K562 (cell line): ENCODE measurements around the gene HPSE2. TPM values are rescaled to one million over a fixed set of nuclear protein-coding genes. Genes with fewer than 3 reads are reported as not detected.
A peak's percentile ranks its signal among the peaks of the same experiment; 100 is the strongest.

Experiments used
- ATAC-seq: fragments of 200-7000 bp; cut with Tn5 transposase; 3 replicates; pipeline ENCODE4 v1.9.1; 2020; ENCODE audit warnings: moderate library complexity
- BruUV-seq: library from RNA; stranded (reverse); fragments of 400-500 nt; replicated peaks from 2 replicates; lab custom pipeline; 2021; lab: Mats Ljungman, UMichigan
- CTCF ChIA-PET: fragments of 300-600 bp; formaldehyde crosslinking; extraction: SDS; loops from one replicate; lab custom pipeline; 2021; ENCODE audit warnings: low intra/inter-chr PET ratio; lab: Yijun Ruan, JAX
- POLR2A ChIA-PET: fragments of 300-600, 350-650 bp; sonication (Branson Sonifier 250); formaldehyde crosslinking; extraction: SDS; loops from one replicate; lab custom pipeline; 2021; ENCODE audit warnings: antibody characterized with exemption, inconsistent platforms; lab: Yijun Ruan, JAX
- DNase-seq, 4 experiments: peaks; one replicate each; pipeline versions ENCODE4 v3.0.0 to v3.0.0-alpha.2; 2011 to 2018; ENCODE audit warnings: low spot score in 3 of 4, mixed read lengths in 3 of 4; ENCODE audit errors: extremely low read depth in 1 of 4
- FAIRE-seq: peaks from 2 replicates; lab custom pipeline; 2011; peaks lifted over from hg19 to GRCh38; lab: Jason Lieb, UNC
- H2AFZ ChIP-seq: 2 replicates; pipeline ENCODE4 v1.6.0; 2011; ENCODE audit warnings: low read depth, low read length, control low read depth, inconsistent platforms
- H3K27ac ChIP-seq: fragments of 200-600 bp; 3 replicates; pipeline ENCODE4 v1.8.0; 2011; ENCODE audit warnings: low read depth, mild to moderate bottlenecking, control low read depth, inconsistent platforms, low read length, moderate library complexity, mixed read lengths; ENCODE audit errors: extremely low read depth
- H3K27me3 ChIP-seq, 2 experiments: fragments of 300-600 bp in 1 of 2; 2 replicates in 1 of 2; 3 replicates in 1 of 2; pipeline versions ENCODE4 v1.6.0 to v1.8.0; 2011; ENCODE audit warnings: inconsistent platforms in 2 of 2, low read length in 2 of 2, mild to moderate bottlenecking in 1 of 2, mixed read lengths in 1 of 2, moderate library complexity in 1 of 2; ENCODE audit not compliant: control insufficient read depth in 2 of 2, insufficient read depth in 2 of 2
- H3K36me3 ChIP-seq: fragments of 300-600 bp; 3 replicates; pipeline ENCODE4 v1.8.0; 2011; ENCODE audit warnings: mild to moderate bottlenecking, low read length, inconsistent platforms; ENCODE audit not compliant: control insufficient read depth, insufficient read depth
- H3K4me1 ChIP-seq, 2 experiments: fragments of 200-600 bp in 1 of 2; replicated peaks in 1 of 2; 2 replicates in 1 of 2; 3 replicates in 1 of 2; pipeline versions ENCODE4 v1.5.1 to v1.8.0; 2011; ENCODE audit warnings: inconsistent platforms in 2 of 2, low read length in 2 of 2, mild to moderate bottlenecking in 1 of 2, mixed read lengths in 1 of 2, moderate library complexity in 1 of 2; ENCODE audit not compliant: control insufficient read depth in 2 of 2, insufficient read depth in 2 of 2
- H3K4me2 ChIP-seq: 2 replicates; pipeline ENCODE4 v1.6.1; 2011; ENCODE audit warnings: low read length, control low read depth, inconsistent platforms, mixed read lengths; ENCODE audit not compliant: insufficient read depth
- H3K4me3 ChIP-seq: fragments of 200-600 bp; sonication (generic), shearing (Covaris generic); 2 replicates; pipeline ENCODE4 v1.5.1; 2016; ENCODE audit warnings: control low read depth, inconsistent platforms
- H3K79me2 ChIP-seq: fragments of 200-600 bp; 3 replicates; pipeline ENCODE4 v1.8.0; 2011; ENCODE audit warnings: low read length, inconsistent platforms; ENCODE audit not compliant: control insufficient read depth, insufficient read depth
- H3K9ac ChIP-seq, 2 experiments: 2 replicates each; pipeline versions ENCODE4 v1.6.0 to v1.6.1; 2011; ENCODE audit warnings: low read depth in 2 of 2, low read length in 2 of 2, control low read depth in 1 of 2, inconsistent platforms in 1 of 2, mild to moderate bottlenecking in 1 of 2, mixed read lengths in 1 of 2; ENCODE audit not compliant: insufficient read depth in 1 of 2
- H3K9me1 ChIP-seq: one replicate; pipeline ENCODE4 v1.6.0; 2011; ENCODE audit warnings: inconsistent platforms, mild to moderate bottlenecking, low read length, moderate library complexity; ENCODE audit not compliant: control insufficient read depth, insufficient read depth
- H3K9me3 ChIP-seq: replicated peaks from 2 replicates; pipeline ENCODE4 v1.5.1; 2011; ENCODE audit warnings: low read depth, low read length, inconsistent platforms; ENCODE audit not compliant: control insufficient read depth, insufficient read depth
- H4K20me1 ChIP-seq: replicated peaks from 2 replicates; pipeline ENCODE4 v1.6.1; 2011; ENCODE audit warnings: low read length, inconsistent platforms, mixed read lengths; ENCODE audit not compliant: control insufficient read depth, insufficient read depth
- ATF3 ChIP-seq, 2 experiments: fragments of 450-650 bp in 1 of 2; sonication (generic) in 1 of 2; formaldehyde crosslinking in 1 of 2; IDR thresholded peaks in 1 of 2; conservative IDR thresholded peaks in 1 of 2; 2 replicates each; pipeline versions ENCODE4 v1.6.1 to v1.8.1; 2016 to 2023; ENCODE audit warnings: mild to moderate bottlenecking in 2 of 2, moderate library complexity in 2 of 2, inconsistent platforms in 1 of 2, missing genetic modification reagents in 1 of 2
- EGR1 ChIP-seq: fragments of 450-650 bp; conservative IDR thresholded peaks from 2 replicates; pipeline ENCODE4 v1.6.1; 2017; ENCODE audit warnings: mild to moderate bottlenecking
- FOSL1 ChIP-seq: fragments of 200-800 bp; sonication (Bioruptor generic); conservative IDR thresholded peaks from 2 replicates; pipeline ENCODE4 v1.6.1; 2016; ENCODE audit warnings: missing genetic modification characterization, missing compliant biosample characterization
- FUS ChIP-seq: fragments of 200-400 bp; formaldehyde crosslinking; optimal IDR thresholded peaks from 2 replicates; pipeline ENCODE3; 2017; ENCODE audit warnings: low read depth, low read length
- GTF2E2 ChIP-seq: fragments of 200-800 bp; sonication (Bioruptor generic); IDR thresholded peaks from 2 replicates; pipeline ENCODE4 v1.6.1; 2016; ENCODE audit warnings: missing genetic modification characterization, missing compliant biosample characterization
- JUNB ChIP-seq: fragments of 450-650 bp; formaldehyde crosslinking; conservative IDR thresholded peaks from 2 replicates; pipeline ENCODE4 v1.4.0; 2020; ENCODE audit warnings: mild to moderate bottlenecking
- KLF16 ChIP-seq: IDR thresholded peaks from 2 replicates; pipeline ENCODE4 v1.6.1; 2016; ENCODE audit warnings: antibody characterized with exemption
- LARP7 ChIP-seq: fragments of 450-650 bp; IDR thresholded peaks from 2 replicates; pipeline ENCODE4 v1.6.1; 2016
- MAZ ChIP-seq, 2 experiments: fragments of 450-650 bp in 1 of 2; sonication (generic) in 1 of 2; formaldehyde crosslinking; IDR thresholded peaks in 1 of 2; conservative IDR thresholded peaks in 1 of 2; 2 replicates each; pipeline versions ENCODE4 v1.4.0 to v1.5.0; 2020; ENCODE audit warnings: mild to moderate bottlenecking in 1 of 2, missing genetic modification reagents in 1 of 2
- MEF2A ChIP-seq: IDR thresholded peaks from 2 replicates; pipeline ENCODE4 v1.6.1; 2011; ENCODE audit warnings: low read depth, mild to moderate bottlenecking, low read length, moderate library complexity; ENCODE audit not compliant: control insufficient read depth
- MLX ChIP-seq, 2 experiments: fragments of 450-650 bp in 1 of 2; sonication (generic) in 1 of 2; formaldehyde crosslinking; conservative IDR thresholded peaks; 2 replicates each; pipeline versions ENCODE4 v1.4.0 to v1.8.1; 2020 to 2022; ENCODE audit warnings: mild to moderate bottlenecking in 1 of 2, missing genetic modification reagents in 1 of 2
- MYC ChIP-seq, 2 experiments: fragments of 250-450 bp in 1 of 2; sonication (Bioruptor Pico) in 1 of 2; IDR thresholded peaks; 2 replicates each; pipeline versions ENCODE4 v1.5.1 to v1.6.1; 2012 to 2021; ENCODE audit warnings: low read depth in 2 of 2, borderline replicate concordance in 1 of 2, improper control_type of control experiment in 1 of 2, low read length in 1 of 2, mild to moderate bottlenecking in 1 of 2, moderate library complexity in 1 of 2
- NONO ChIP-seq, 2 experiments: fragments of 200-400 bp in 1 of 2; fragments of 450-650 bp in 1 of 2; formaldehyde crosslinking in 1 of 2; IDR thresholded peaks; 2 replicates each; pipeline ENCODE4 v1.6.1; 2017; ENCODE audit warnings: low read depth in 2 of 2, mild to moderate bottlenecking in 2 of 2, moderate library complexity in 2 of 2, low read length in 1 of 2
- RNF2 ChIP-seq: sonication (generic); IDR thresholded peaks from 2 replicates; pipeline ENCODE4 v1.6.1; 2016
- RNF219 ChIP-seq: fragments of 250-450 bp; sonication (Bioruptor Pico); IDR thresholded peaks from 2 replicates; pipeline ENCODE4 v1.5.0; 2022; ENCODE audit warnings: mild to moderate bottlenecking
- SNIP1 ChIP-seq: fragments of 450-650 bp; IDR thresholded peaks from 2 replicates; pipeline ENCODE4 v1.7.1; 2017; ENCODE audit warnings: low read depth, mild to moderate bottlenecking
- WHSC1 ChIP-seq: IDR thresholded peaks from one replicate; pipeline ENCODE4 v1.6.1; 2012; ENCODE audit warnings: low read length, control low read depth, inconsistent platforms
- ZBTB1 ChIP-seq: sonication (generic); formaldehyde crosslinking; IDR thresholded peaks from 2 replicates; pipeline ENCODE4 v1.8.1; 2023; ENCODE audit warnings: missing genetic modification reagents, low read depth, mild to moderate bottlenecking, borderline replicate concordance
- ZNF586 ChIP-seq: fragments of 450-650 bp; formaldehyde crosslinking; conservative IDR thresholded peaks from 2 replicates; pipeline ENCODE4 v1.4.0; 2020; ENCODE audit warnings: mild to moderate bottlenecking, moderate library complexity
- ZSCAN29 ChIP-seq: fragments of 450-650 bp; IDR thresholded peaks from 2 replicates; pipeline ENCODE4 v1.6.1; 2017
- WGBS: fragments of 100-300 bp; shearing (Covaris generic); methylation state at CpG from one replicate; pipeline ENCODE4 v1.1.6; 2016; ENCODE audit warnings: low coverage, mixed read lengths; ENCODE audit not compliant: insufficient coverage; ENCODE audit errors: missing lambda C conversion rate; 5-methylcytosine and 5-hydroxymethylcytosine counted together
- in situ Hi-C: fragments of 300-500 bp; cut with MboI; formaldehyde crosslinking; loops from 4 replicates; pipeline ENCODE4 v1.15.0; 2018; ENCODE audit warnings: inconsistent platforms, mixed read lengths
- intact Hi-C: fragments of 100-400 bp; cut with micrococcal nuclease; formaldehyde crosslinking; loops from 2 replicates; pipeline ENCODE4 v1.14.2; 2022
- polyA plus RNA-seq, 8 experiments: library from polyadenylated mRNA; depleted of rRNA in 4 of 8; stranded (reverse) in 5 of 8; unstranded in 3 of 8; fragments of >200 nt; fragmentation: Nextera tagmentation in 2 of 8; fragmentation: Illumina TruSeq in 1 of 8; extraction: Ambion mirVana in 2 of 8; extraction: Trizol in 1 of 8; gene quantifications; 2 replicates each; pipeline versions ENCODE4 v1.2.1 to v1.2.3, GENCODE V29; 2011 to 2014; ENCODE audit warnings: inconsistent platforms in 1 of 8, missing spikeins in 1 of 8
- total RNA-seq, 7 experiments: library from RNA; depleted of rRNA in 6 of 7; stranded (reverse); fragments of >200 nt in 6 of 7; fragmentation: Illumina TruSeq in 2 of 7; extraction: Trizol in 2 of 7; gene quantifications; 2 replicates each; pipeline versions ENCODE4 v1.2.1 to v1.2.3, GENCODE V29; 2011 to 2021; ENCODE audit warnings: low replicate concordance in 1 of 7

HPSE2 gene
- total and polyA plus RNA-seq, 9 of the 15 experiments (the other 6 are each of a cell fraction or from before 2014, with no cell fraction given): 0.03 to 0.10 (median 0.04) TPM; not detected in 2

GRCh38 chr10:98963608-98964007 is 272.0 kb downstream of the HPSE2 start:
- 20% methylated on average over 2 of the region's 2 CpGs for WGBS
- no peak overlapping the region for H3K4me2 ChIP-seq
- no peaks in the 10 kb centered on the region for H3K36me3 ChIP-seq
- no peak overlapping the region for H3K9ac ChIP-seq
- DNase-seq (peak in 2 of 4 experiments; percentile 4 to 5), ATAC-seq (no peak), FAIRE-seq (no peak)
- no peaks in the 10 kb centered on the region for H3K9me1 ChIP-seq
- no TSS peak for BruUV-seq
- no peak overlapping the region for H2AFZ ChIP-seq
- H3K9me3 ChIP-seq: no peaks in the 10 kb centered on the region
- no peaks in the 10 kb centered on the region for H3K4me1 ChIP-seq
- intact Hi-C loops: no loop called here
- no peak overlapping the region for H3K4me3 ChIP-seq
- H3K79me2 ChIP-seq: no peaks in the 10 kb centered on the region
- H3K27me3 ChIP-seq: no peaks in the 10 kb centered on the region
- H3K27ac ChIP-seq: no peak overlapping the region
- in situ Hi-C loops: no loop called here
- H4K20me1 ChIP-seq: no peaks in the 10 kb centered on the region
- ChIA-PET POLR2A (no interaction called here), CTCF (no interaction called here)
- TF ChIP-seq MLX (CRISPR knock-in tag; conservative IDR thresholded peaks at IDR 0.05) (no peak), MEF2A (no peak), KLF16 (no peak), EGR1 (0 out of 2 replicates have a peak, but pooled peaks have one; percentile 7), ZSCAN29 (no peak), FOSL1 (tag) (0 out of 2 replicates have a peak, but pooled peaks have one; percentile 25), NONO (IDR thresholded peaks at IDR 0.05; ENCODE audit: low read depth in 2 of 2, low read length in 1 of 2) (no peak), FUS (no peak), MYC (IDR thresholded peaks at IDR 0.05; ENCODE audit: low read depth, low read length) (no peak), MYC (CRISPR knock-in tag; IDR thresholded peaks at IDR 0.05; ENCODE audit: borderline replicate concordance, low read depth) (no peak), RNF2 (no peak), JUNB (CRISPR knock-in tag) (no peak), ZNF586 (CRISPR knock-in tag) (no peak), WHSC1 (no peak), GTF2E2 (tag) (no peak), SNIP1 (no peak), ZBTB1 (CRISPR knock-in tag) (no peak), ATF3 (IDR thresholded peaks at IDR 0.05) (peak; percentile 31; the same call in 1 of the 2 replicates), ATF3 (CRISPR knock-in tag; conservative IDR thresholded peaks at IDR 0.05) (no peak), MAZ (CRISPR knock-in tag; conservative IDR thresholded peaks at IDR 0.05 in 1 of 2, IDR thresholded peaks at IDR 0.05 in 1 of 2) (no peak), LARP7 (no peak), RNF219 (CRISPR knock-in tag) (no peak)
